NK-92 (cell line): Measurements from ENCODE around the gene CHCHD6.

ENCODE experiments used
- DNase-seq: peaks from one replicate; lab custom pipeline; 2025; ENCODE audit not compliant: unreplicated experiment; lab: John Stamatoyannopoulos, UW

CHCHD6 gene

DNA sequence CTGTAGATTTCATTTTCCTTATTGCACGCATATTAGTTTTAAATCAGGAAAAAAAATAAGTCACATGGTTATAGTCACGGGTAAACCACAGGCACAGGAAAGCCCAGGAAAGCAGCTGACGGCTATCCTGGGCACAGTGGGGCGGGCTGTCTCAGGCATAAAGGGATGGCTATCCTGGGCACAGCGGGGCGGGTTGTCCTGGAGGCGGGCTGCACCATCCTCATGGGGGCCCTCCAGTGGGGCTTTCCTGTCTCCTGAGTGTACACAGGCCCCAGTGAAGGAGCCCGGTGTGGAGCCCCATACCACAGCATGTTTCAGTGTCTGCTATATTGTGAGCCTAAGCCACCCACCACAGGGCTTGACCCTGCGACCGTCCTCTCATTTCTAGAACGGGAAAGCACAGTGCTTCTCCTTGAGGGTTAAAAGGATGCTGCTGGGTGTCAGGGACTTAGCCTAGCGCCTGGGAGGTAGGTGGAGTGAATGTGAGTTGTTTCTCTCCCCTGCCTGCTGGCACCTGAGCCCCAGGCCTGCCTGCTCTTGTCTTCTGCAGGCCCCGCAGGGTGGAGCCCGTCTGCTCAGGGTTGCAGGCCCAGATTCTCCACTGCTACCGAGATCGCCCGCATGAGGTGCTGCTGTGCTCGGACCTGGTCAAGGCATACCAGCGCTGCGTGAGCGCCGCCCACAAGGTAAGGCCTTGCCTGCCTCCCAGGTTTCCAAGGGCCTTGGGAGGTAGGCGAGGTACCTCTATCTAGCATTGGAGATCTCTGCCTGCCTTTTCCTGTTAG is 253.0 kb downstream of the CHCHD6 start:
- no peak for DNase-seq

DNA sequence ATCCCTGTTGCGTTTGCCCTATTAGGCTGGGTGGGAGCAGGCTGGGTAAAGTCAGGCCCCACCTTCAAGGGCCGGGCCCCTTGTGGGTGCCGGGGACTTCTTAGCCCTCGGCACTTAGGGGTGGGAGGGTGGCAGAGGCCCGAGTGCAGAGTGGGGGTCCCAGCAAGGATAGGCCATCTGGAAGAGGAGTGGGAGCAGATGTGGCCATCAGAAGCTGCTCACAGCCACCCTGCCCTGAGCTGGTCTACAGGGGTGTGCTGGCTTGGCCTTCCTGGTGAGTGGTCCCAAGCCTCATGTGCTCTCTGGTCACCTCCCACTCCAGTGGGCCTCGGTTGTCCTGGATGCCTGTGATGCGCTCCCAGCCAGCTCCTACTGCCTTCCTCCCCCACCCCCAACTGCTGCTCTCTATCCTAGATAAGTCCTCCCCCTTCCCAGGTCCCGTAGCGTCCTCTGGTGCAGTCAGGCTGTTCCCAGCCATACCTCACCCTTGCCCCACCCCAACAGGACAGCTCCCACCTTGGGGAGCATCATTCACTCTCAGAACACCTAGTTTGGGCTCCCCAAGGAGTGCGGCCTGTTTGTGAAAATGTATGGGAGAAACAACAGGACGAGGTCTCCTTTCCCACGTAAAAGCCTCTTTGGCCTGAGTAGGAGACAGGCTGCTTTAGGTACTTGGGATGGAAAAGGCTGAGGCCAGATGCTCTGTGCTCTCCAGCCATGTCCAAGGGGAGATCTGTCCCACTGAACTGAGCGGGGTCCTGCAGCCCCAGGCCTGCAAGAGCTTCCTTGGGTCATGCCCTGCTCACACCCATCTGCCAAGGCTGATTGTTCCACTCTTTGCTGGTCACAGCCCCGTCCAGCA is 254.0 kb downstream of the CHCHD6 start:
- no peak for DNase-seq

DNA sequence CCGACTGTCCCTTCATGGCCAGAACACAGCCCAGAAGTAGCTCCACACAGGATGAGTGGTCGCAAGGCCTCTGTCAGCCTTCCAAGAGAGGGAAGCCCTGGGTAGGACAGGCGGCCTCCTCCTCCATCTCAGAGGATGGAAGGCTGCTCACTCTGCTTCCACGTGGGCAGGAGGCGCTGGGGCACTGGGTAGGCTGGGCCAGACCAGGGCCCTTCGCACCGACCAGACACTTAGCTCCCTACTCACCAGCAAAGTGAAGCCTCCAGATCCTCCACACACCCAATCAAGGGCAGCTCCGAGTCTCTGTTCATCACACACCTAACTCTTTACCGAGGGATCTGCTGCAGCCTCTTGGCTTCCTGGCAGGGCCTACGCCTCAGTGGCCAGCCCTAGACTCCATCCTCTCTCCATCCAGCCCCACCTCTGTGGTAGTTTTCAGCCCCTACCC is 254.6 kb downstream of the CHCHD6 start:
- no peak for DNase-seq

DNA sequence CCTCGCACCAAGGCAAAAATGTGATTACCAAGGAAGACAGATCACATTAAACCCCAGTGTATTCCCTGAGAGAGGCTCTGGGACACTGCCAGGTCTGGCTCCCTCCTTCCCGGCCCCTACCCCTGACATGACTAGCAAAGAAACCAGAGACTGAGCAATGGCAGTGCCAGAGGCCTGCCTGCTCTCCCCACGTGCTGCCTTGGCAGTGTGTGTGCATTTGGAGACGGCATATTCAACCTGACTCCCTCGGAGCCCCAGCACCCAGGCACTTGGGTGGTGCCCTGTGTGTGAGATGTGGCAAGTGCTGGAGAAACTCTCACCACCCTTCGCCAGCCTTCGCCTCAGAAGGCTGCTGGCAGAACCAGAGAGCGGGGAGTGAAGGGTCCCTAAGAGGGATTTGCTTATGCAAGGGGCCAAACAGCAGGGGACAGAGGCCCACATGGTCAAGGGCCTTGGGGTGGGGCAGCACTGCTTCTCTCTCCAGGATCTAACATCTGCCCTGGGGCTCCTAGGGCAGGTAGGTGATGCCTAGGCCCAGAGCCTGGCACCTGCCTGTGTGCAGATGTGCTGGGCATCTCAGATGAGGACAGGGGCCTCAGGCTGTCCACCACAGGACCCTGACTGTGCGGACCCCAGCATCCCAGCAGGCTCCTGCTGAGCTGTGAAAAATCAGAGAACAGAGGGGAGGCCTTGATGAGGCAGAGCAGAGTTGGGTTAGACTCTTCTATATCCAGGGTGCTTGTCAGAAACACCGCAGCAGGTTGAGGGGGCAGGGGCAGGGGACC is 255.3 kb downstream of the CHCHD6 start:
- no peak for DNase-seq

DNA sequence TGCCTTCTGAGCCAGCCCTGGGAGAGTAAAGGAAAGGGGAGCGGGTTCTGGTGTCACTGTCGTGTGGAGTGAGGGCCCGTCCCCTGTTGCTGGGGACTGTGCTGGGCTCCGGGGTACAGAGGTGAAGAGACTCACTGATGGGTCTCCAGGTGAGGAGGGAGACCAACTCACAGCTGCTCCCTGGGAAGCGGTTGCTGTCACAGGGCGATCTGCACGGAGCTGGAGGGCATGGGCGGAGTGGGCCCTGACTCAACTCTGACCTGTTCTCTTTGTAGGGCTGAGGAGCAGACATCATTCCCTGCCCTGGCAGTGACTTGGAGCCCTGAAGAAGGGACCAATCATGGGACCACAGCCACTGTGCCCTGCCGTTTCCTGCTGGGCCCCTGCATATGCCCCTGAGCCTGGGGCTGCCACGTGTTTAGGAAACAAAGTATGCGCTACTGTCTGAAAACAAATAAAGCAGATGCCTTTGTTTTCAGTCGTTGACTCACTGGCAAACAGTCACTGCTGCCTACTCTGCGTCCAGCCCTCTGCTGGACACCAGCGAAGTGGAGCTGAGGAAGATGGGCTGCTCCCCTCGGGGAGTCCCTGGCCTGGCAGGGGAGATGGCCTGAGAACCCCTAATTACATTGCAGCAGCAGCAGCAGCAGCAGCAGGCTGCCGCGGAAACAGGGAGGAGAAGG is 256.0 kb downstream of the CHCHD6 start:
- DNase-seq, result no peak

DNA sequence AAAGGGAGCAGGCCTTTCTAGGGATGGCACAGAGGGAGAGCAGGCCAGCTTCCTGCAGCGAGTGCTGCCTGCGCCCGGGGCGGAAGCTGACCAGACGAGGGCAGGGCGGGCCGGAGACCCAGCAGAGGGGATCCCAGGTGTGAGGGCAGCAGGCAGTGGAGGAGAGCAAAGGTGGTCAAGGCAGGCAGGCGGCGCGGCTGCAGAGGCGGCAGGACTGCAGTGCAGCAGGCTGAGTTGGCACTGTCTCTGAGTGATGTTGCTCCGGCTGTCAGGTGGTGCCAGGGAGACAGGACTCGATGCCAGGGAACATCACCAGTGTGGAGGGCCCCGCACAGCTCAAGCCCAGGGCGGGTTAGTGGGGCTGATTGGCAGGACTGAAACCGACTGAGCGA is 256.6 kb downstream of the CHCHD6 start:
- no peak for DNase-seq

DNA sequence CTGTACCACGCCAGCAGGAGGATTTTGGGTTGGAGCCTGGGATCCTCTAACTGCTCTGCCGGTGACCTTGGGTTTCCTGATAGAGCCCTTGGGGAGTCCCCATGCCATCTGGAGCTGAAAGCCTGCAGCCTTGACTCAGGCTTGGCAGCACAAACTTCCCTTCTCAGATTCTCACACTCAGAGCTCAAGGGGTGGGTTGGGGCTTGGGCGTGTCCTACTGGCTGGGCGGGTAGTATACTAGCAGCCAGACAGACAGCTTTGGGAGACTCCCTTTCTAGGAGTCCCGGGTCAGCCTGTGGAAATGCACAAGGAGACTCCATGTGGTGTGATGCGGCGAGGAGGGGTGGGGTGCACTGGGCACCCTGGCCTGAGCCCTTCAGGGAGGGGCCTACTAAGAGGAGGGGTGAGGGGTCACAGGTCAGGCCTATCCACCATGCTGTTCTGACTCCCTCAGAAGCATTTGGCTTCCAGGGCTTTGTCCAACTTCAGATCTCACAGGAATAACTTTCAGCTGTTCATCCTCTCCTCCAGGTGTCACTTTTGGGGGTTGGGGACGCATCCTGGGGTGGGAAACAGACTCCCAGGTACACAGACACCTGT is 257.3 kb downstream of the CHCHD6 start:
- DNase-seq, result no peak

DNA sequence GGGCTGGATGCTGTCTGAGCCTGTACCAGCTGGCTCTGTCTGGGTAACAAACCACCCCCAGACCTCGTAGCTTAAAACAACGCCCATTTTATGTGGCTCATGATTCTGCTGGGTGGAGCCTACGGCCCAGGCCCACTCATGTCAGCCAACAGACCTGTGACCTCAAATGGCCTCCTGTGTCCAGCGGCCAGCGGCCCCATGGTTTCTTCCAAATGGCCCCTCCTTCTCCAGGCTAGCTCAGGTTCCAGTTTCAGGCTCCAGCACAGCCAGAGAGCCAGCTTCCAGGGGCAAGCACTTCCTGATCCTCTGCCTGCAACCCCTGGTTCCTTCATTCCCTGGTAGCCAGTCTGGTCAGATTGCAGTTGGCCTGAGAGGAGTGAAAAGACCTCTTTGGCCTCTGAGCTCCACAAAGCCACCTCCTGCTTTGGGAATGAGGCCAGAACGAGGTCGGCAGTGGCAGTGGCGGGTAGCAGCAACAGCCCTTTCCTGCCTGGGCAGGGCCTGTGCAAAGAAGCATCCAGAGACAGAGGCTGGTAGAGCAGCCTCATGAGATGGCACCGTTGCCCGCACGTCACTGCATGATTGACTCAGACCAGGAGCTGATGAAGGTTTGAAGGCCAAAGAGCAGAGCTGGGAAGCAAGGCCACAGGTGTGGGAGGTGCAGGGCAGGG is 257.9 kb downstream of the CHCHD6 start:
- no peak for DNase-seq

DNA sequence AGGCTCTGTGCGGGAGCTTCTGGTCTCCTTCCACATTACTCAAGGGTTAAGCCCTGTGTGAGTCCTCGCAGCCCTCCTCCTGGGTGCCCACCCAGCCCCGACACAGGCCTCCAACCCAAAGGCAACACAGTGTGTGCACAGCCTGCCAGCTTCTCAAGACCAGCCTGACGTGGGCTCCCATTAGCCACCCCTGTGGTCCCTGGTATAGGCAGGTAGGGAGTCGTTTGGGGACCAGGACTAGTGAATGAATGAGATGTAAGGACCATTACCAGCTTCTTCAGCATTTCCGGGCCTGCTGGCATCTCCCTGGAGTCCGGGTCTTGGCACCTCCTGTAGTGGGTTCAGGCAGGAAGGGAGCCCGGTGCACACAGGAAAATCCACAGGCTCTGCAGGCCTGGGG is 258.7 kb downstream of the CHCHD6 start:
- no peak for DNase-seq

DNA sequence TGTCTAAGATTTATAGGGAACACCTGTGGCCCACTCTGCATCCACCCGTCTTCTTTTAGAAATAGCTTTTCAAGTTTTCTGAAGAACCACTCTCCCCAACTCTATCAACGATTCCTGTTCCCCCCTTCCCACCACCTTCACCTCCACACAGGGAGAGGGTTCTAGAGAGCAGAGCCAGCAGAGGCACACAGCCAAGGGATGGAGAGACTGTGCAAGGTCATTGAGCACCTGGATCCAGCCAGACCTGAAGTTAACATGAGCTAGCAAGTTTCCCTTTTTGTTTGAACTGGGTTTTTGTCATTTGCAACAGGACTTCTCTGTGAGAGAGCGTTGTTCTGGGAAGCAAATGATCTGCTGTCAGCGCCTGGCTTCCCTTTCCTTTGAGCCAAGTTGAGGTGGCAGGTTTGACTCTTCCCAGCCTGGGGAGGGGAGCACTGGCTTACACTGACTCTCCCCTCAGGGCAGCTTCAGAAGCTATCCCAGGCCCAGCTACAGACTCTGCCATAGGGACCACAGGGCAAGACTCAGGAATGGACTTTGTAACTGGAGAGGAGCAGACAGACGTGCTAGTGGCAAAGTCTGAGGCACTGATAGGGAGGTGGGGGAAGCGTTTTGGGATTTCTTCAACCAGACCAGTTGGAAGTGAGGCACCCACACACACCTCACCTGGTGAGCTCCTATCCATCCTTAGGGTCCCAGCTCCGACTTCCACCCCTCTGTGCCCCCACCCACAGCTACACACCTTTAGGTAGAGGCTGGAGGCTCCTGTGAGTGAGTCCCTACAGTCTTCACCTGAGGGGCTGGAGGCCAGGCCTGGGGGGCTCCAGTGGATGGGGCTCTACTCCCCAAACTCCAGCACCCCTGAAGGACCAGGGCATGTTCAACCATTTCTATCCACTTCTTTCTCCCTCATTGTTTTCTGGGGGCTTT is 259.5 kb downstream of the CHCHD6 start:
- DNase-seq, result no peak

DNA sequence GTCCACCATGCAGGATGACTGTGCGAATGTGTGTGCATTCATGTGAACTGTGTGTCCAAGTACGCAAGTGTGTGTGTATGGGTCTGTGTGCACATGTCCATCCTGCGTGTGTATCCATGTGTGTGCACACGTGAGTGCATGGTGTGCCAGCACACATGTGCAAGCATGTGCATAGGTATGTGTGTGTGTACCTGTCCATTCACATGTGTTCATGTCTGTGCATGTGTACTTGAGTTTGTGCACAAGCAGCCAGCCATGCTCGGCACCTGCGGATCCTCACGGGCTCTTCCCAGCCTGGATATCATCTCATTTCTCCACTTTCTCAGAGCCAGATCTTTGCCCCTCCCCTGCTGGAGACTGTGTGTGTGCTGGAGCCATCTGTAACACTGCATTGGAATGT is 260.2 kb downstream of the CHCHD6 start:
- DNase-seq, result no peak

DNA sequence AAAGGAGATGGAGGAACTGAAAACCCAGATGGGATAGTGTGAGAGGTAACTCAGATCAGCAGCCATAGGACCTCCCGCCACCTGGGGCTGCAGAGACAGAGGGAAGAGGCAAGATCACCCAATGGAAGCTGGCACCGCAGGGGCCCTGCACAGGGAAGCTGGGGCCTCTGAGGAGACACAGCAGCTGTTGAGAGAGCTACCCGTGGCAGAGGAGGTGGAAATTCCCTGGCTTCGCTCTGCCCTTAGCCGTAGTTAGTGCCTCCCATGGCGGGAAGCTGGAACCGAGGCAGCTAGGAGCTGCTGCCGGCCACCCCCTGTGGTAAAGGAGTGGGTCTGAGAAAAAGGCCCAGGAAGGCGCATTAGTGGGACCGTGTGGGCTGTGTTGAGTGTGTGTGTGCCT is 260.9 kb downstream of the CHCHD6 start:
- DNase-seq, result no peak

DNA sequence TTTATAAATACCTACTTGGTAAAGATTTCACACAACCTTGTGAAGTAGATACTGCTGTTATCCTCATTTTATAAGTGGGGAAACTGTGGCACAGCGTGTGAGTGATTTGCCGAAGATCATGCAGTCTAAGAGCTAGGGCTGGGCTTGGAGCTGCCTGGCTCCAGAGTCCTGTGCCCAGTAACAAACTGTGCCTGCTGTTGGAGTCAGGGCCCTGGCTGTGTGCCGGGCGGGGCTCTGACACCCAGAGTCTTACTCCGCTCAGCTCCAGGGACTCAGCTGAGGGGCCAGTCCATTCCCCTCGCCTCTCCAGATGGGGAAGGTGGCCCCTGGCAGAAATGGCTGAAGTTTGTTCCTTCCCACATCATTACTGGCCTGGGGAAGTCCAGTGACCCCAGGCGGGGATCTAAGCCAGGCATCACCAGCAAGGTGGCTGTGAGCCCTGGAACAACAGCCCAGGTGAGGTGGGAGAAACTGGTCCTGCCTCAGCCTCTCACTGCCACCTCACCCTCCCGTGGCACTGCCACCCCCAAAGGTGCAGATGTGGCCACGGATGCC is 261.6 kb downstream of the CHCHD6 start:
- no peak for DNase-seq

DNA sequence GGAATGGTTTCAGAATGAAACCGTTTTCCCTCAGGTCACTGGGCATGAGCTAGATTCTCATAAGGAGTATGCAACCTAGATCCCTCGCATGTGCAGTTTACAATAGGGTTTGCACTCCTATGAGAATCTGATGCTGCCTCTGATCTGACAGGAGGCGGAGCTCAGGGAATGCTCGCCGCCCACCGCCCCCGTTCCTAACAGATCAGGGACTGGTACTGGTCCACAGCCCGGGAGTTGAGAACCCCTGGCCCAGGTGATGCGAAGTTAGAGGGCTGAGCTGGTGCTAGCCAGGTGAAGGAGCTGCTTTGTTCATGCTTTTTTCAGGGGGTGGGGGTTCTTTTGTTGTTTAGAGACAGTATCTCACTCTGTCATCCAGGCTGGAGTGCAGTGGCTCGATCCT is 263.3 kb downstream of the CHCHD6 start:
- DNase-seq, result no peak

DNA sequence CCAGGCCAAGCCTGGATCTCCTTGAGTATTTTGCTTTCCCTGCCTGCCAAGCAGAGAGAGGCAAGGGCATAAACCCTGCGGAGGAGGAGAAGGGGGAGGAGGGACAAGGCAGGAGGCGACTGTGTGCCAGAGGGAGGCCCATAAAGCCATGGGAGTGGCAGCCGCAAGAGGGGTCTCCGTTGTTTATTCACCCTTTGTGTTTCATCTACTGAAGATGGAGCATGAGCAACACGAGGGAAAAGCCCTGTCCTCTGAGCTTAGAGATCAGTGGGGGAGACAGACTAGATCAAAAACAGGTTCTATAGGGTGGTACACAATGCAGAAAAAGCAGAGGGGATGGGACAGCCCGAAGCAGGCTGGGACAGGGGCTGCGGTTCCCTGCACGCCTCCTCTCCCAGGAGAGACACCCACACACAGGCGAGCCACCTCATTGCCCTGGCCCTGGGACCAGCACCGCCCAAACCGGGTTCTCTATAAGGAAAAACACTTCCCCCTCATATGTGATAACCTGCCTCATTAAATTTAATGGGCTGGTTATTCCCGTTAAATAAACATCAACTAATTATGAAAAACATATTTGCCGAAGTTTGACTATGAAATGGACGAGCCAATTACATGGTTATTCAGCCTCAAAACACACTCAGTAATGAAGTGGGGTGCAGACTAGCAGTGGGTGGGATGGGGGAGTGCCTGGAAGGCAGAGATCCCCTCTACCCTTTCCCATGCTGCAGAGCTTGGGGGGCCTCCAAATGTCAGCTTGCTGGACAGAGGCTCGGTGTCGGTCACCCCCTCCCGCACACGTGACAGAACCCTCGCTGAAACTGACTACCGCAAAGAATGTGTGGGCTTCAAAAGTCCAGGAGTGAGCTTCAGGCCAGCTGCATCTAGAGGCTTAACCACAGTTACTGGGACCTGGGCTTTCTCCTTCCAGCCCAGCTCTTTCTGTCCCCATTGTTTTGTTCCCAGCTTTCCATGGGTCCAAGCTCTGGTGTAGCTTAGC is 264.7 kb downstream of the CHCHD6 start:
- no peak for DNase-seq

DNA sequence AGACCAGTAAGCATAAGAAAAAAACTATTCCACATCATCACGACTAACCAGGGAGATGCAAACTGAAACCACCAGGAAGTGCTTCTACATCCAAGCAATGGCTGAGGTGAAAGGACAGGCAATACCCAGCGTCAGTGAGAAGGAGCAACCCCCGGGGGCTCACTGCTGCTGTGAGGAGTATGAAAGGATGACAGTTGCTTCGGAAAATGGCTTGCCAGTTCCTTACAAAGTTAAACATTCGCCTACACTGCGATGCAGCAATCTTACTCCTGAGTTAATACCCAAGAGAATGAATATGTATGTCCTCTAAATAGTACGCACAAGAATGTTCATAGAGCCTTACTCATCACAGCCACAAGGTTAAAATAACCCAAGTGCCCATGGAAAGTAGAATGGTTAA is 265.5 kb downstream of the CHCHD6 start:
- DNase-seq, result no peak

DNA sequence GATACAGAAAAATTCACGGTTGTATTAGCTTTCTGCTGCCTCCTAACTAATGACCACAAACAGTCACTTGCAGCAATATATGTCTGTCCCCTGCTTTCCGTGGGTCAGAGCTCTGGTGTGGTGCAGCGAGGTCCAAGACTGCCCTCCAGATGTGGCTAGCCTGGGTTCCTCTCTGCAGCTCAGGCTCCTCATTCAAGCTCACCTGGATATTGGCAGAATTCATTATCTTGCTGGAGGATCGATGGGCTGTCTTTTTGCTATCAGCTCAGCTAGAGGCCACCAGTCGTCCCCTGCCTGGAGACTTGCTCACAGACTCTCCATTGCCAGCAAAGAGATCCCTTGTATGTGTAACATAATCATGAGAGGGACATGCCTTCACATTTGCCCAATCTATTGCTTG is 266.1 kb downstream of the CHCHD6 start:
- no peak for DNase-seq
